ENCODE measurements around the gene OTOG. TPM values are rescaled to one million over a fixed set of nuclear protein-coding genes. Genes with fewer than 3 reads are reported as not detected.

The OTOG gene
- total and polyA plus RNA-seq, 7 experiments from 2014 or later, result not detected

DNA sequence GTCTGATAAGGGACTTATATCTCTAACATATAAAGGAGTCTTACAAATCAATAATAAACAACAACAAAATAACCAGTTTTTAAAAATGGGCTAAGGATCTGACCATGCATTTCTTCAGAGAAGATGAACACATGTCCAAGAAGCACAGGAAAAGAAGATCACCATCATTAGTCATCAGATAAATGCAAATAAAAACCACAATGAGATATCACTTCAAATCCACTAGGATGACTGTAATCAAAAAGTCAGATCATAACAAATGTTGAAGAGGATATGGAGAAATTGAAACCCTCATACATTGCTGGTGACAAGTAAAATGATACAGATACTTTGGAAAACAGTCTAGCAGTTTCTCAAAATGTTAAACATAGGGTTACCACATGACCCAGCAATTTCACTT, 111.2 kb downstream of the OTOG start:
- POLR2A ChIA-PET, result no interaction called here
- intact Hi-C loops (cut with micrococcal nuclease), result no loop called here
- DNase-seq (no peak), ATAC-seq (no peak)
- Histone ChIP-seq H3K36me3 (ENCODE audit: control insufficient read depth in 2 of 3, insufficient read depth in 3 of 3, low read length in 3 of 3) (no peaks in the 10 kb centered on the region), H3K4me3 (ENCODE audit: low read length) (no peak overlapping the region), H3K27ac (ENCODE audit: low read depth, low read length) (no peak overlapping the region), H3K27me3 (ENCODE audit: control insufficient read depth in 2 of 2, insufficient read depth in 2 of 2, low read length in 2 of 2) (no peaks in the 10 kb centered on the region), H3K4me1 (ENCODE audit: control insufficient read depth in 2 of 2, insufficient read depth in 2 of 2, low read length in 2 of 2) (no peaks in the 10 kb centered on the region), H3K9me3 (ENCODE audit: control insufficient read depth in 2 of 3, low read length in 3 of 3) (peaks cover 0 to 4% (median 0%) of the 10 kb centered on the region in 3 experiments)
- no peak overlapping the region for H3K27ac Mint-ChIP-seq
- no peaks in the 10 kb centered on the region for H3K4me1 Mint-ChIP-seq
- H3K4me3 Mint-ChIP-seq, result no peak overlapping the region
- no peaks in the 10 kb centered on the region for H3K36me3 Mint-ChIP-seq
- H3K9me3 Mint-ChIP-seq, result peaks cover 3 to 22% (median 12%) of the 10 kb centered on the region in 11 donors
- CTCF ChIA-PET, result no interaction called here
- H3K27me3 Mint-ChIP-seq, result peaks cover 21 to 39% (median 32%) of the 10 kb centered on the region in 5 donors

GRCh38 chr11:17668166-17668565, 121.1 kb downstream of the OTOG start:
- intact Hi-C loops (cut with micrococcal nuclease), result no loop called here
- Mint-ChIP-seq H3K4me3 (no peak overlapping the region), H3K36me3 (peaks cover 0 to 5% (median 0%) of the 10 kb centered on the region in 5 donors), H3K27me3 (peaks cover 10 to 51% (median 24%) of the 10 kb centered on the region in 5 donors), H3K9me3 (peaks cover 0 to 15% (median 2%) of the 10 kb centered on the region in 11 donors), H3K27ac (no peak overlapping the region), H3K4me1 (no peaks in the 10 kb centered on the region)
- no peaks in the 10 kb centered on the region for H3K9me3 ChIP-seq (ENCODE audit: control insufficient read depth in 2 of 3, low read length in 3 of 3)
- CTCF ChIA-PET, result no interaction called here
- H3K36me3 ChIP-seq (ENCODE audit: control insufficient read depth in 2 of 3, insufficient read depth in 3 of 3, low read length in 3 of 3), result no peaks in the 10 kb centered on the region
- no peak overlapping the region for H3K27ac ChIP-seq (ENCODE audit: low read depth, low read length)
- DNase-seq (no peak), ATAC-seq (no peak)
- H3K27me3 ChIP-seq (ENCODE audit: control insufficient read depth in 2 of 2, insufficient read depth in 2 of 2, low read length in 2 of 2), result no peaks in the 10 kb centered on the region
- H3K4me1 ChIP-seq (ENCODE audit: control insufficient read depth in 2 of 2, insufficient read depth in 2 of 2, low read length in 2 of 2), result no peaks in the 10 kb centered on the region
- no peak overlapping the region for H3K4me3 ChIP-seq (ENCODE audit: low read length)
- POLR2A ChIA-PET, result no interaction called here

- Histone ChIP-seq H3K36me3 (ENCODE audit: control insufficient read depth in 2 of 3, insufficient read depth in 3 of 3, low read length in 3 of 3) (no peaks in the 10 kb centered on the region), H3K9me3 (ENCODE audit: control insufficient read depth in 2 of 3, low read length in 3 of 3) (peaks cover 0 to 5% (median 0%) of the 10 kb centered on the region in 3 experiments), H3K27ac (ENCODE audit: low read depth, low read length) (no peak overlapping the region), H3K4me3 (ENCODE audit: low read length) (no peak overlapping the region), H3K27me3 (ENCODE audit: control insufficient read depth in 2 of 2, insufficient read depth in 2 of 2, low read length in 2 of 2) (no peaks in the 10 kb centered on the region), H3K4me1 (ENCODE audit: control insufficient read depth in 2 of 2, insufficient read depth in 2 of 2, low read length in 2 of 2) (no peaks in the 10 kb centered on the region)
- intact Hi-C loops (cut with micrococcal nuclease), result no loop called here
- ChIA-PET CTCF (no interaction called here), POLR2A (no interaction called here)
- no peak overlapping the region for H3K4me3 Mint-ChIP-seq
- H3K27ac Mint-ChIP-seq, result no peak overlapping the region
- DNase-seq (no peak), ATAC-seq (no peak)
- H3K4me1 Mint-ChIP-seq, result no peaks in the 10 kb centered on the region
- peaks cover 2 to 52% (median 26%) of the 10 kb centered on the region in 5 donors for H3K27me3 Mint-ChIP-seq
- H3K9me3 Mint-ChIP-seq, result peaks cover 4 to 44% (median 22%) of the 10 kb centered on the region in 11 donors
- peaks cover 0 to 6% (median 0%) of the 10 kb centered on the region in 5 donors for H3K36me3 Mint-ChIP-seq
Measured at GRCh38 chr11:17672469-17672868, 125.4 kb downstream of the OTOG start.

DNA sequence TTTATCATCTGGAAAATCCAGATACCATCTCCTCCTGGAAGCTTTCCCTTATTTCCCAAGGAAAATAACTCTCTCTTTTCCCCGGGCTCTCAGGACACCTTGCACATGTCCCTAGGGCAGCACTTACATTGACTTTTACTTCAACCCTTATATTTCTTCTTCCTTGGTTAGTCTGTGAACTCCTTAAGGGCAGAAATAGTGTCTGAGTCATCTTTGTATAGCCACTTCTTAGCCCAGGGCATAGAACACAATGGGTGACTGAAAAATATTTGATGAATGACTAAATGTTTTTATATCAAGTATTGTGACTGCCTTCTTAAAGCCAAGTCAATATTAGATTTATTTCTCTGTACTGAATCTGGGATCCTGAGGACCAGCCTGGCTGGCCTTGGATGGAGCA, 126.9 kb downstream of the OTOG start:
- peaks cover 3 to 53% (median 22%) of the 10 kb centered on the region in 11 donors for H3K9me3 Mint-ChIP-seq

DNA sequence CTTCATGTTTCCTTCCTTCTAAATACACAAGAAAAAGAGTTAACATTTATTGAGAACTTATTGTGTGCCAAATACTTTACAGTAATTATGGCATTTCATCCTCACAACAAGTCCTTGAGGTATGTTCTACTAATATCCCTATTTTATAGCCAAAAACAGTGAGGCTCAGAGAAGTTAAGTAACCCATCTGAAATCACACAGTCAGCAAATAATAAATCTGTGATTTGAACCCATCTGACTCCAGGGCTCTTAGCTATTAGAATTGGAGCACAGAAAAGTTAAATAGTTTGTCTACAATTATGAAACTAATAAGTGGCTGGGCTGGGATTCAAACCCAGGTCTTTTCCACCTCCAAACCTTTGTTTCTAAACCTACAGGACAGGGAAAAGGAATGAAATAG, 135.8 kb downstream of the OTOG start:
- intact Hi-C loops (cut with micrococcal nuclease), result no loop called here
- Histone ChIP-seq H3K27ac (ENCODE audit: low read depth, low read length) (no peak overlapping the region), H3K4me1 (ENCODE audit: control insufficient read depth in 2 of 2, insufficient read depth in 2 of 2, low read length in 2 of 2) (no peaks in the 10 kb centered on the region), H3K4me3 (ENCODE audit: low read length) (no peak overlapping the region), H3K36me3 (ENCODE audit: control insufficient read depth in 2 of 3, insufficient read depth in 3 of 3, low read length in 3 of 3) (no peaks in the 10 kb centered on the region), H3K9me3 (ENCODE audit: control insufficient read depth in 2 of 3, low read length in 3 of 3) (peaks cover 0 to under 1% (median 0%) of the 10 kb centered on the region in 3 experiments), H3K27me3 (ENCODE audit: control insufficient read depth in 2 of 2, insufficient read depth in 2 of 2, low read length in 2 of 2) (no peaks in the 10 kb centered on the region)
- Mint-ChIP-seq H3K36me3 (no peaks in the 10 kb centered on the region), H3K27me3 (peaks cover 8 to 42% (median 28%) of the 10 kb centered on the region in 5 donors), H3K9me3 (peaks cover 0 to 4% (median 0%) of the 10 kb centered on the region in 11 donors), H3K27ac (no peak overlapping the region), H3K4me3 (no peak overlapping the region), H3K4me1 (no peaks in the 10 kb centered on the region)
- ChIA-PET CTCF (no interaction called here), POLR2A (no interaction called here)
- ATAC-seq, result no peak
- no peak for DNase-seq

More for the DNA sequence above, 126.9 kb downstream of the OTOG start:
- Histone ChIP-seq H3K4me3 (ENCODE audit: low read length) (no peak overlapping the region), H3K4me1 (ENCODE audit: control insufficient read depth in 2 of 2, insufficient read depth in 2 of 2, low read length in 2 of 2) (no peaks in the 10 kb centered on the region), H3K9me3 (ENCODE audit: control insufficient read depth in 2 of 3, low read length in 3 of 3) (peaks cover 0 to 10% (median 0%) of the 10 kb centered on the region in 3 experiments), H3K36me3 (ENCODE audit: control insufficient read depth in 2 of 3, insufficient read depth in 3 of 3, low read length in 3 of 3) (no peaks in the 10 kb centered on the region), H3K27ac (ENCODE audit: low read depth, low read length) (no peak overlapping the region), H3K27me3 (ENCODE audit: control insufficient read depth in 2 of 2, insufficient read depth in 2 of 2, low read length in 2 of 2) (no peaks in the 10 kb centered on the region)
- DNase-seq, result no peak
- intact Hi-C loops (cut with micrococcal nuclease), result no loop called here
- POLR2A ChIA-PET, result no interaction called here
- peaks cover 0 to 49% (median 31%) of the 10 kb centered on the region in 5 donors for H3K27me3 Mint-ChIP-seq
- peaks cover 0 to 6% (median 0%) of the 10 kb centered on the region in 5 donors for H3K36me3 Mint-ChIP-seq
- CTCF ChIA-PET, result no interaction called here
- H3K4me1 Mint-ChIP-seq, result no peaks in the 10 kb centered on the region
- no peak for ATAC-seq
- H3K4me3 Mint-ChIP-seq, result no peak overlapping the region
- H3K27ac Mint-ChIP-seq, result no peak overlapping the region

- H3K27me3 Mint-ChIP-seq, result peaks cover 8 to 40% (median 28%) of the 10 kb centered on the region in 5 donors
- ATAC-seq, result no peak
- CTCF ChIA-PET, result no interaction called here
Measured at GRCh38 chr11:17683377-17684161, 136.5 kb downstream of the OTOG start.

GRCh38 chr11:17684550-17684949, 137.5 kb downstream of the OTOG start:
- Histone ChIP-seq H3K36me3 (ENCODE audit: control insufficient read depth in 2 of 3, insufficient read depth in 3 of 3, low read length in 3 of 3) (no peaks in the 10 kb centered on the region), H3K4me3 (ENCODE audit: low read length) (no peak overlapping the region), H3K27me3 (ENCODE audit: control insufficient read depth in 2 of 2, insufficient read depth in 2 of 2, low read length in 2 of 2) (no peaks in the 10 kb centered on the region), H3K4me1 (ENCODE audit: control insufficient read depth in 2 of 2, insufficient read depth in 2 of 2, low read length in 2 of 2) (no peaks in the 10 kb centered on the region), H3K27ac (ENCODE audit: low read depth, low read length) (no peak overlapping the region), H3K9me3 (ENCODE audit: control insufficient read depth in 2 of 3, low read length in 3 of 3) (no peaks in the 10 kb centered on the region)
- peaks cover 0 to 2% (median 0%) of the 10 kb centered on the region in 11 donors for H3K9me3 Mint-ChIP-seq
- CTCF ChIA-PET, result no interaction called here
- no peak for ATAC-seq
- H3K36me3 Mint-ChIP-seq, result no peaks in the 10 kb centered on the region
- H3K4me3 Mint-ChIP-seq, result no peak overlapping the region
- DNase-seq, result no peak
- no peaks in the 10 kb centered on the region for H3K4me1 Mint-ChIP-seq
- no peak overlapping the region for H3K27ac Mint-ChIP-seq
- intact Hi-C loops (cut with micrococcal nuclease), result no loop called here
- peaks cover 8 to 37% (median 28%) of the 10 kb centered on the region in 5 donors for H3K27me3 Mint-ChIP-seq
- POLR2A ChIA-PET, result no interaction called here

More at GRCh38 chr11:17683377-17684161, 136.5 kb downstream of the OTOG start:
- intact Hi-C loops (cut with micrococcal nuclease), result no loop called here
- POLR2A ChIA-PET, result no interaction called here
- H3K9me3 ChIP-seq (ENCODE audit: control insufficient read depth in 2 of 3, low read length in 3 of 3), result no peaks in the 10 kb centered on the region
- H3K36me3 ChIP-seq (ENCODE audit: control insufficient read depth in 2 of 3, insufficient read depth in 3 of 3, low read length in 3 of 3), result no peaks in the 10 kb centered on the region
- H3K36me3 Mint-ChIP-seq, result no peaks in the 10 kb centered on the region
- H3K4me3 Mint-ChIP-seq, result no peak overlapping the region
- H3K4me1 Mint-ChIP-seq, result no peaks in the 10 kb centered on the region
- no peak for DNase-seq
- peaks cover 0 to 3% (median 0%) of the 10 kb centered on the region in 11 donors for H3K9me3 Mint-ChIP-seq
- no peaks in the 10 kb centered on the region for H3K4me1 ChIP-seq (ENCODE audit: control insufficient read depth in 2 of 2, insufficient read depth in 2 of 2, low read length in 2 of 2)
- H3K27ac ChIP-seq (ENCODE audit: low read depth, low read length), result no peak overlapping the region
- H3K27me3 ChIP-seq (ENCODE audit: control insufficient read depth in 2 of 2, insufficient read depth in 2 of 2, low read length in 2 of 2), result no peaks in the 10 kb centered on the region
- no peak overlapping the region for H3K27ac Mint-ChIP-seq
- no peak overlapping the region for H3K4me3 ChIP-seq (ENCODE audit: low read length)
